ENCODE measurements around the gene CX3CL1. TPM values are rescaled to one million over a fixed set of nuclear protein-coding genes. Genes with fewer than 3 reads are reported as not detected.

The CX3CL1 gene
- polyA plus RNA-seq, 1 donor from 2014 or later: 4.9 TPM

GRCh38 chr16:57413301-57413730 is 41.0 kb downstream of the CX3CL1 start:
- H3K79me2 ChIP-seq (replicated peaks; ENCODE audit: insufficient read depth, low read length): no peaks in the 10 kb centered on the region
- H3K27me3 ChIP-seq (ENCODE audit: insufficient read depth, low read depth, low read length): no peaks in the 10 kb centered on the region
- H3K9ac ChIP-seq (ENCODE audit: low read length): no peak overlapping the region
- H3K27ac ChIP-seq (ENCODE audit: low read length): no peak overlapping the region
- no peak overlapping the region for H2AFZ ChIP-seq (ENCODE audit: low read depth, low read length)
- H4K20me1 ChIP-seq (ENCODE audit: insufficient read depth): no peaks in the 10 kb centered on the region
- TF ChIP-seq MXI1 (conservative IDR thresholded peaks at IDR 0.05; ENCODE audit: poor library complexity, severe bottlenecking): no peak
- no peak for TF ChIP-seq RAD21 (conservative IDR thresholded peaks at IDR 0.05)
- TF ChIP-seq EZH2 (IDR thresholded peaks at IDR 0.05; ENCODE audit: borderline replicate concordance, insufficient read depth, low read length, poor library complexity, severe bottlenecking): no peak
- TF ChIP-seq TAF1 (IDR thresholded peaks at IDR 0.05; ENCODE audit: low read depth): no peak
- no peak for TF ChIP-seq POLR2AphosphoS5 (IDR thresholded peaks at IDR 0.05)
- TF ChIP-seq SMC3 (conservative IDR thresholded peaks at IDR 0.05; ENCODE audit: poor library complexity): no peak
- TF ChIP-seq REST (IDR thresholded peaks at IDR 0.05; ENCODE audit: borderline replicate concordance): no peak
- no peak for TF ChIP-seq EP300 (conservative IDR thresholded peaks at IDR 0.05; ENCODE audit: poor library complexity, severe bottlenecking)
- no peak for TF ChIP-seq CTCF (IDR thresholded peaks at IDR 0.05; ENCODE audit: poor library complexity, severe bottlenecking)
- no peak overlapping the region for H3K4me2 ChIP-seq (ENCODE audit: low read length)
- H3K36me3 ChIP-seq (ENCODE audit: insufficient read depth, low read length): no peaks in the 10 kb centered on the region
- no peaks in the 10 kb centered on the region for H3K9me2 ChIP-seq (ENCODE audit: insufficient read depth, low read length)
- no peak overlapping the region for H3K4me3 ChIP-seq (ENCODE audit: low read length)
- no peaks in the 10 kb centered on the region for H3F3A ChIP-seq (ENCODE audit: insufficient read depth, low read length, poor library complexity, severe bottlenecking)
- no peaks in the 10 kb centered on the region for H3K9me3 ChIP-seq (ENCODE audit: low read length)

GRCh38 chr16:57413733-57414132 is 41.4 kb downstream of the CX3CL1 start:
- Histone ChIP-seq H3K79me2 (replicated peaks; ENCODE audit: insufficient read depth, low read length) (no peaks in the 10 kb centered on the region), H3K36me3 (ENCODE audit: insufficient read depth, low read length) (no peaks in the 10 kb centered on the region), H3K4me3 (ENCODE audit: low read length) (no peak overlapping the region), H3K9ac (ENCODE audit: low read length) (no peak overlapping the region), H3K9me3 (ENCODE audit: low read length) (no peaks in the 10 kb centered on the region), H3K4me2 (ENCODE audit: low read length) (no peak overlapping the region), H3K27me3 (ENCODE audit: insufficient read depth, low read depth, low read length) (no peaks in the 10 kb centered on the region), H2AFZ (ENCODE audit: low read depth, low read length) (no peak overlapping the region), H3F3A (ENCODE audit: insufficient read depth, low read length, poor library complexity, severe bottlenecking) (no peaks in the 10 kb centered on the region), H4K20me1 (ENCODE audit: insufficient read depth) (no peaks in the 10 kb centered on the region), H3K9me2 (ENCODE audit: insufficient read depth, low read length) (no peaks in the 10 kb centered on the region), H3K27ac (ENCODE audit: low read length) (no peak overlapping the region)
- TF ChIP-seq SMC3 (conservative IDR thresholded peaks at IDR 0.05; ENCODE audit: poor library complexity): no peak
- TF ChIP-seq POLR2AphosphoS5 (IDR thresholded peaks at IDR 0.05): no peak
- TF ChIP-seq EP300 (conservative IDR thresholded peaks at IDR 0.05; ENCODE audit: poor library complexity, severe bottlenecking): no peak
- TF ChIP-seq EZH2 (IDR thresholded peaks at IDR 0.05; ENCODE audit: borderline replicate concordance, insufficient read depth, low read length, poor library complexity, severe bottlenecking): no peak
- TF ChIP-seq MXI1 (conservative IDR thresholded peaks at IDR 0.05; ENCODE audit: poor library complexity, severe bottlenecking): no peak
- no peak for TF ChIP-seq REST (IDR thresholded peaks at IDR 0.05; ENCODE audit: borderline replicate concordance)
- TF ChIP-seq RAD21 (conservative IDR thresholded peaks at IDR 0.05): no peak
- no peak for TF ChIP-seq CTCF (IDR thresholded peaks at IDR 0.05; ENCODE audit: poor library complexity, severe bottlenecking)
- TF ChIP-seq TAF1 (IDR thresholded peaks at IDR 0.05; ENCODE audit: low read depth): no peak

All from neural cell (in vitro differentiated cells).